CD4-positive, CD25-positive, alpha-beta regulatory T cell (primary cell): ENCODE data around the gene SHROOM3. TPM values are rescaled to one million over a fixed set of nuclear protein-coding genes. Genes with fewer than 3 reads are reported as not detected.

ENCODE experiments used
- ATAC-seq, 2 donors: fragments of 150-1000 bp; cut with Tn5 transposase; one replicate each; pipeline ENCODE4 v1.10.0; 2021; ENCODE audit warnings: low read depth in 2 of 2, moderate number of reproducible peaks in 2 of 2, moderate library complexity in 1 of 2
- DNase-seq, 3 donors: peaks; one replicate each; pipeline versions ENCODE4 v3.0.0 to v3.0.0-alpha.2; 2012 to 2022; ENCODE audit warnings: mixed read lengths in 1 of 3
- H3K27ac ChIP-seq: one replicate; pipeline ENCODE4 v1.7.0; 2013; ENCODE audit warnings: mild to moderate bottlenecking, low read length; ENCODE audit not compliant: insufficient read depth, poor library complexity, severe bottlenecking
- H3K27me3 ChIP-seq: one replicate; pipeline ENCODE4 v1.7.0; 2013; ENCODE audit warnings: low read length; ENCODE audit not compliant: control insufficient read depth, insufficient read depth
- H3K36me3 ChIP-seq: one replicate; pipeline ENCODE4 v1.7.0; 2013; ENCODE audit warnings: mild to moderate bottlenecking, low read length, moderate library complexity; ENCODE audit not compliant: control insufficient read depth, insufficient read depth
- H3K4me1 ChIP-seq: 2 replicates; pipeline ENCODE4 v1.7.0; 2013; ENCODE audit warnings: mild to moderate bottlenecking, low read length; ENCODE audit not compliant: insufficient read depth, control insufficient read depth, poor library complexity, severe bottlenecking
- H3K4me3 ChIP-seq: one replicate; pipeline ENCODE4 v1.7.0; 2013; ENCODE audit warnings: low read depth, mild to moderate bottlenecking, low read length, moderate library complexity
- H3K9me3 ChIP-seq, 2 experiments: 1 replicate in 1 of 2; 2 replicates in 1 of 2; pipeline ENCODE4 v1.7.0; 2013; ENCODE audit warnings: low read length in 2 of 2, mild to moderate bottlenecking in 1 of 2, moderate library complexity in 1 of 2; ENCODE audit not compliant: control insufficient read depth in 2 of 2
- H3K27ac Mint-ChIP-seq, 3 donors: one replicate each; pipeline ENCODE4 v1.8.0; 2020 to 2022; ENCODE audit warnings: mild to moderate bottlenecking in 3 of 3, mixed read lengths in 3 of 3, moderate library complexity in 2 of 3
- H3K27me3 Mint-ChIP-seq: one replicate; pipeline ENCODE4 v1.8.0; 2022; ENCODE audit warnings: mild to moderate bottlenecking, mixed read lengths
- H3K36me3 Mint-ChIP-seq: one replicate; pipeline ENCODE4 v1.8.0; 2020; ENCODE audit warnings: mixed read lengths
- H3K4me1 Mint-ChIP-seq, 4 donors: one replicate each; pipeline ENCODE4 v1.8.0; 2020 to 2022; ENCODE audit warnings: mixed read lengths in 4 of 4, mild to moderate bottlenecking in 1 of 4
- H3K4me3 Mint-ChIP-seq, 4 donors: one replicate each; pipeline ENCODE4 v1.8.0; 2020 to 2022; ENCODE audit warnings: mild to moderate bottlenecking in 4 of 4, mixed read lengths in 4 of 4, moderate library complexity in 3 of 4
- H3K9me3 Mint-ChIP-seq, 7 donors: one replicate each; pipeline ENCODE4 v1.8.0; 2020 to 2022; ENCODE audit warnings: mixed read lengths in 7 of 7, mild to moderate bottlenecking in 3 of 7, moderate library complexity in 2 of 7
- polyA plus RNA-seq, 4 donors: library from polyadenylated mRNA; unstranded; fragments of 300-500 nt; fragmentation: Illumina TruSeq; gene quantifications; one replicate each; pipeline ENCODE4 v1.2.3, GENCODE V29; 2021
- total RNA-seq: library from RNA; stranded (reverse); gene quantifications from one replicate; pipeline ENCODE4 v1.2.3, GENCODE V29; 2022

The SHROOM3 gene
- total and polyA plus RNA-seq, 5 donors from 2014 or later = not detected

DNA sequence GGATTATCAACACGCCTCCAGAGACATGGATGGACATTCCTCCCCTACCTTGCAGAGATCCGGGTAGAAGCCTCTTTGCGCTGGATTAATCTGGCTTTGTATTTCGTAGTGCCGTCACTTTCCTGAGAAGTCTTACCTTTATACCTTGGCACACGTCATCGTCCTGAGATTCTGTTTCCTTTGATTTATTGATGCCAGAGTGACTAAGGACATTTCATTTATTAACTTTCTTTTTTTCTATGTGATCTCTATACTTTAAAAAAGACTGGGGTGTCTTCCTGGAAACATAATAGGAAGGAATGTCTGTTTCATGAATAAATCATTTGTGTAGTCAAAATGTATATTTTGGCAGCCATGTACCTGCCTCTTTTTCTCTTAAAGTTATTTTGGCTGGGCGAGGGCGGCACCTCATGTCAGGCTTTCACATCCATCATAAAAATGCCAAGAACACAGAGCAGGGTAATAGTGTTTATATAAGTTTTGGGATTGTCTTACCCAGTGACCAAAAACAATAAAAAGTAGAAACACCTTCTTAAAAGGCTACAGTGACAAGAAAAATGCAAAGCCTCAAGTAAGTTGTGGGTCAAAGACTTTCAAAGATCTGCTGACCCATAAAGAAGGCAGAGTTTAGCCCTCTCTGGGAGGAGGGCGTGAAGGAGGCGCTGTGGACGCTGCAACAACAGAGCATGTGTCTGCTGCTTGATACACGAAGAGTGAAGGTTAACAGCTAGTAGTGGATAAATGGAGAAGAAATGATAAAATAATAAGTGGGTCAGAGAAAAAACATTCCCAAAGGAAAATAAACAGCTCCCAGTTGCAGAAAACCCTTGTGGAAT, 124.4 kb downstream of the SHROOM3 start:
- Mint-ChIP-seq H3K4me3 (peak overlapping the region in 1 of 4 donors; percentile 11), H3K27ac (no peak overlapping the region), H3K36me3 (no peaks in the 10 kb centered on the region), H3K27me3 (peaks cover 25% of the 10 kb centered on the region), H3K4me1 (no peaks in the 10 kb centered on the region), H3K9me3 (no peaks in the 10 kb centered on the region)
- DNase-seq (no peak), ATAC-seq (no peak)
- Histone ChIP-seq H3K27ac (no peak overlapping the region), H3K36me3 (no peaks in the 10 kb centered on the region), H3K27me3 (no peaks in the 10 kb centered on the region), H3K4me1 (no peaks in the 10 kb centered on the region), H3K9me3 (no peaks in the 10 kb centered on the region), H3K4me3 (no peak overlapping the region)

DNA sequence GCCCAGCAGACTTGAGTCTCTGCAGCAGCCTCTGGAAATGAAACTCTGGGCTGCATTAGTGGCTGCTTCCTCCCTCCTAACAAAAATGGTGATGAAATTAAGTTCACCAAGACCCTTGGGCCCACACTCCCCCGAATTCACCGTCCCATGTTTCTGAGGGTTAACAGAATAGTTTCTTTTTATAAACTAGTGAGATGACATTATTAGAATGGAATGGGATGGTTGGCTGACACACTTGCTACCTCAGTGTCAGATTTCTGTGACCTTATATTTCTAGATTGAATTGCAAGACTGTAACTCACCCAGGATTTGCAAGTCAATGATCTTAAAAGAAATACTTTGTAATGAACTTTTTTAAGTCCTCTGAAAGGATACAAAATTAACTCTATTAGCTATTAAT, 127.1 kb downstream of the SHROOM3 start:
- no peak for ATAC-seq
- H3K9me3 ChIP-seq = no peaks in the 10 kb centered on the region
- H3K27ac Mint-ChIP-seq = no peak overlapping the region

DNA sequence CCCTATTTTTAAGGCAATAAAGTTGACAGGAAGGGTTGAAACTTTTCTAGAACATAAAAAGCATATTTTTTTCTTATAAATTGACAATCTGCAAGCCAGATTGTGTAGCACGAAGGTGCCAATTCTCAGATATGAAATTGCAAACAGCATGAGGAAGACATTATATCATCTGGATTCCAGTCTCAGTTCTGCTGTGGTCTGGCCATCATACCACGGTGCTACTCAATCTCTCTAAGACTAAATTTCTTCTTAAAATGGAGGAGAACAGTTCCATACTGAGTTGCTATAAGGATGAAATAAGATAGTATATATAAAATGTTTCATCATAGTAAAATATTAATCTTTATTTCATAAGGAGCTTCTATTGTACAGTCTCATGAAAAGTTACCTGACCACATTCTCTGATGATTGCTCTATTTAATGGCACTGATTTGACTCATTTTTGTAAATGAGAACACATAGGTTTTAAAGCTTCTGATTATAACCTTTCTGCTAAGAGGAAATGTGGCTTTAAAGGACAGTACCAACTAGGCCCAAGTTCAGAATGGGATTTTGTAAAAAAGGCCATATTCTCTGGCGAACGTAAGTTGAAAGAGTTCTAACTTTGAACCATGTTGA, 127.9 kb downstream of the SHROOM3 start:
- no peak for DNase-seq
- H3K36me3 Mint-ChIP-seq = no peaks in the 10 kb centered on the region

More for the DNA sequence above, 127.1 kb downstream of the SHROOM3 start:
- Histone ChIP-seq H3K36me3 (no peaks in the 10 kb centered on the region), H3K27ac (no peak overlapping the region), H3K4me3 (no peak overlapping the region), H3K27me3 (no peaks in the 10 kb centered on the region), H3K4me1 (no peaks in the 10 kb centered on the region)
- Mint-ChIP-seq H3K4me1 (no peaks in the 10 kb centered on the region), H3K9me3 (no peaks in the 10 kb centered on the region), H3K36me3 (no peaks in the 10 kb centered on the region), H3K4me3 (no peak overlapping the region), H3K27me3 (peaks cover 21% of the 10 kb centered on the region)
- no peak for DNase-seq

GRCh38 chr4:76563454-76564122, 128.6 kb downstream of the SHROOM3 start:
- H3K4me1 Mint-ChIP-seq = no peaks in the 10 kb centered on the region
- Histone ChIP-seq H3K4me1 (no peaks in the 10 kb centered on the region), H3K4me3 (no peak overlapping the region), H3K27me3 (peaks cover 2% of the 10 kb centered on the region), H3K27ac (no peak overlapping the region), H3K9me3 (no peaks in the 10 kb centered on the region), H3K36me3 (no peaks in the 10 kb centered on the region)
- H3K27me3 Mint-ChIP-seq = peaks cover 18% of the 10 kb centered on the region
- H3K36me3 Mint-ChIP-seq = no peaks in the 10 kb centered on the region
- H3K9me3 Mint-ChIP-seq = no peaks in the 10 kb centered on the region
- ATAC-seq = no peak
- no peak for DNase-seq
- no peak overlapping the region for H3K27ac Mint-ChIP-seq
- no peak overlapping the region for H3K4me3 Mint-ChIP-seq

More for the DNA sequence above, 127.9 kb downstream of the SHROOM3 start:
- no peaks in the 10 kb centered on the region for H3K27me3 ChIP-seq
- no peaks in the 10 kb centered on the region for H3K9me3 ChIP-seq
- H3K27ac Mint-ChIP-seq = no peak overlapping the region
- H3K9me3 Mint-ChIP-seq = no peaks in the 10 kb centered on the region
- H3K4me1 Mint-ChIP-seq = no peaks in the 10 kb centered on the region
- no peak for ATAC-seq
- H3K27ac ChIP-seq = no peak overlapping the region
- H3K4me3 ChIP-seq = no peak overlapping the region
- H3K36me3 ChIP-seq = no peaks in the 10 kb centered on the region
- H3K27me3 Mint-ChIP-seq = peaks cover 18% of the 10 kb centered on the region
- H3K4me3 Mint-ChIP-seq = no peak overlapping the region
- no peaks in the 10 kb centered on the region for H3K4me1 ChIP-seq

- DNase-seq (no peak), ATAC-seq (no peak)
- Histone ChIP-seq H3K4me3 (no peak overlapping the region), H3K36me3 (no peaks in the 10 kb centered on the region), H3K4me1 (no peaks in the 10 kb centered on the region), H3K27ac (no peak overlapping the region), H3K27me3 (peaks cover 2% of the 10 kb centered on the region), H3K9me3 (no peaks in the 10 kb centered on the region)
- Mint-ChIP-seq H3K9me3 (no peaks in the 10 kb centered on the region), H3K36me3 (no peaks in the 10 kb centered on the region), H3K27ac (no peak overlapping the region), H3K4me1 (no peaks in the 10 kb centered on the region), H3K4me3 (no peak overlapping the region), H3K27me3 (peaks cover 18% of the 10 kb centered on the region)
Measured at GRCh38 chr4:76564123-76564915, 129.3 kb downstream of the SHROOM3 start.

DNA sequence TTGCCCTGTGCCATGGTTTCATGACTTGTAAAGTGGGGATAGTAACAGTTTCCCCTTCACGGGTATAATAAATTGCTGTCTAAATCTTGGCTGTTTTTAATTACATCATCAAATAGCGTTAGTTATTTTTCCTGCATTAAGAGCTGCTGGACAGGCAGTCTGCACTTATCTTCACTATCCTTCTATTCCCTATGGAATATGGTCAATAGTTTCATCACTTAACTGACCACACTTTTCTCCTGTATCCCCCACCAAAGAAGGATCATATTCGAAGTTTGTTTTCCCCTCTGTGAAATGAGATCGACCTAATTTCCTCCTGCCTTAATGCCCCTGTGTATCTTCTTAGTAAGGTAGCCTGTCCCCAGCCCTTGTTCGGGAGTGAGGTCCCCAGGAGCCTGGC, 133.2 kb downstream of the SHROOM3 start:
- H3K9me3 Mint-ChIP-seq = no peaks in the 10 kb centered on the region
- no peak overlapping the region for H3K27ac Mint-ChIP-seq
- no peaks in the 10 kb centered on the region for H3K4me1 Mint-ChIP-seq
- ATAC-seq (no peak), DNase-seq (no peak)
- Histone ChIP-seq H3K9me3 (no peaks in the 10 kb centered on the region), H3K27me3 (peaks cover 2% of the 10 kb centered on the region), H3K36me3 (no peaks in the 10 kb centered on the region), H3K4me3 (no peak overlapping the region), H3K27ac (no peak overlapping the region), H3K4me1 (no peaks in the 10 kb centered on the region)
- peaks cover 4% of the 10 kb centered on the region for H3K27me3 Mint-ChIP-seq
- no peaks in the 10 kb centered on the region for H3K36me3 Mint-ChIP-seq
- H3K4me3 Mint-ChIP-seq = no peak overlapping the region

DNA sequence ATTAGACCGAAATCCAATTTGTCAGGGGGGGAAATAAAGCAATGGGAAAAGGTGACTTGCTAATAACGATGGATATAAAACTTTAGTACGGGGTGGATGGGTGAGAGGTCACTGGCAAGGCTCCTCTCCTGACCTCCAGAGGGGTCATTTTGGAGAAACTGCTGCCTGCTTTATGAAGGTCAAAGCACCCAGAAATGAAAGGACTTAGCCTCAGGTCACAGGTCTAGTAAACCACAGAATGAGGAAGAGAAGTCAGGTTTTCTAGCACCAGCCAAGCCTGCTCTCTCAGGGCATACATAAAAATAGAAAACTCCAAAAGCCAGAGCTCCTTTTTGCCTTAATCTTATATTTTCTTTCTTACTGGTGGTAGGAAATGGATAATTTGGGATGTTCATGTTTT, 134.2 kb downstream of the SHROOM3 start:
- H3K4me1 ChIP-seq = no peaks in the 10 kb centered on the region
- DNase-seq (no peak), ATAC-seq (no peak)
- Mint-ChIP-seq H3K4me1 (no peaks in the 10 kb centered on the region), H3K9me3 (no peaks in the 10 kb centered on the region), H3K27me3 (peaks cover 6% of the 10 kb centered on the region), H3K27ac (no peak overlapping the region), H3K36me3 (no peaks in the 10 kb centered on the region), H3K4me3 (no peak overlapping the region)
- no peak overlapping the region for H3K27ac ChIP-seq
- no peak overlapping the region for H3K4me3 ChIP-seq
- H3K36me3 ChIP-seq = no peaks in the 10 kb centered on the region
- H3K9me3 ChIP-seq = no peaks in the 10 kb centered on the region
- peaks cover 5% of the 10 kb centered on the region for H3K27me3 ChIP-seq
